Measurements from ENCODE around the gene PPP1CA.
A peak's percentile ranks its signal among the peaks of the same experiment; 100 is the strongest.
"Not testable (repeated sequence)": the region's sequence is repeated elsewhere in the genome, so short reads cannot be mapped to it uniquely, and the experiment has no call there.

The PPP1CA gene

GRCh38 chr11:67434395-67434881 lies 32.8 kb upstream of the PPP1CA start:
- DNase-seq: no peak

GRCh38 chr11:67433536-67434394 lies 32.1 kb upstream of the PPP1CA start:
- no peak for DNase-seq

GRCh38 chr11:67432655-67433349 lies 31.1 kb upstream of the PPP1CA start:
- no peak for DNase-seq

- no peak for DNase-seq
Measured at GRCh38 chr11:67431346-67432249, 29.9 kb upstream of the PPP1CA start.

- DNase-seq: no peak
Measured at GRCh38 chr11:67429722-67430121, 28.1 kb upstream of the PPP1CA start.

GRCh38 chr11:67429038-67429668 lies 27.5 kb upstream of the PPP1CA start:
- no peak for DNase-seq

- peak; percentile 97 for DNase-seq
Measured at GRCh38 chr11:67428052-67429001, 26.7 kb upstream of the PPP1CA start, which contains the start of gene RPS6KB2. TSS of gene RPS6KB2 (plus strand) at chr11:67428494. CDS start at chr11:67428546, 52 bp downstream.

GRCh38 chr11:67427364-67427859 lies 25.8 kb upstream of the PPP1CA start:
- DNase-seq: not testable (repeated sequence)

- no peak for DNase-seq
Measured at GRCh38 chr11:67423891-67424613, 22.4 kb upstream of the PPP1CA start.

GRCh38 chr11:67423466-67423865 lies 21.8 kb upstream of the PPP1CA start:
- no peak for DNase-seq

GRCh38 chr11:67422891-67423290 lies 21.2 kb upstream of the PPP1CA start:
- DNase-seq: no peak

- DNase-seq: no peak
Measured at GRCh38 chr11:67421430-67422031, 19.9 kb upstream of the PPP1CA start.

GRCh38 chr11:67420646-67421429 lies 19.2 kb upstream of the PPP1CA start:
- peak; percentile 93 for DNase-seq

GRCh38 chr11:67420147-67420645 lies 18.5 kb upstream of the PPP1CA start:
- no peak for DNase-seq

GRCh38 chr11:67419325-67420049 lies 17.8 kb upstream of the PPP1CA start:
- no peak for DNase-seq

- peak; percentile 18 for DNase-seq
Measured at GRCh38 chr11:67418476-67419281, 17.0 kb upstream of the PPP1CA start.

- no peak for DNase-seq
Measured at GRCh38 chr11:67417425-67417824, 15.8 kb upstream of the PPP1CA start.

All from inflammatory macrophage treated with lipopolysaccharide for 4 hours (primary cell).